AG10803 (cell line): ENCODE data around the gene SLC12A5.

ENCODE experiments used
- DNase-seq: peaks from one replicate; pipeline ENCODE4 v3.0.0; 2010; ENCODE audit warnings: low read depth
- H3K4me3 ChIP-seq: 2 replicates; pipeline ENCODE4 v1.5.1; 2011; ENCODE audit warnings: mild to moderate bottlenecking, low read length, control low read depth
- TF ChIP-seq, protein P1 (sequence below): conservative IDR thresholded peaks from 2 replicates; pipeline ENCODE4 v1.5.1; 2011; ENCODE audit warnings: mild to moderate bottlenecking, low read length, control low read depth, inconsistent platforms

Gene SLC12A5

DNA sequence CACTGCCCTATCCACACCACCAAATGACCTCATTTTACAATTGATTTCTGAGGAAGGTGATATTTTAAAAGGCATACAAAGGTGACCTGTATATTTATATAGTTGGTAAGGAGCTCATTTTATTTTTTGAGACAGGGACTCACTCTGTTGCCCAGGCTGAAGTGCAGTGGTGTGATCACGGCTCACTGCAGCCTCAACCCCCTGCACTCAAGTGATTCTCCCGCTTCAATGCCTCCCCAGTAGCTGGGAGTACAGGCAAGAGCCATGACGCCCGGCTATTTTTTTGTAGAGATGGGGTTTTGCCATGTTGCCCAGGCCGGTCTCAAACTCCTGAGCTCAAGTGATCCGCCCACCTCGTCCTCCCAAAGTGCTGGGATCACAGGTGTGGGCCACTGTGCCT, 47.8 kb downstream of the SLC12A5 start:
- TF ChIP-seq, protein P1, sequence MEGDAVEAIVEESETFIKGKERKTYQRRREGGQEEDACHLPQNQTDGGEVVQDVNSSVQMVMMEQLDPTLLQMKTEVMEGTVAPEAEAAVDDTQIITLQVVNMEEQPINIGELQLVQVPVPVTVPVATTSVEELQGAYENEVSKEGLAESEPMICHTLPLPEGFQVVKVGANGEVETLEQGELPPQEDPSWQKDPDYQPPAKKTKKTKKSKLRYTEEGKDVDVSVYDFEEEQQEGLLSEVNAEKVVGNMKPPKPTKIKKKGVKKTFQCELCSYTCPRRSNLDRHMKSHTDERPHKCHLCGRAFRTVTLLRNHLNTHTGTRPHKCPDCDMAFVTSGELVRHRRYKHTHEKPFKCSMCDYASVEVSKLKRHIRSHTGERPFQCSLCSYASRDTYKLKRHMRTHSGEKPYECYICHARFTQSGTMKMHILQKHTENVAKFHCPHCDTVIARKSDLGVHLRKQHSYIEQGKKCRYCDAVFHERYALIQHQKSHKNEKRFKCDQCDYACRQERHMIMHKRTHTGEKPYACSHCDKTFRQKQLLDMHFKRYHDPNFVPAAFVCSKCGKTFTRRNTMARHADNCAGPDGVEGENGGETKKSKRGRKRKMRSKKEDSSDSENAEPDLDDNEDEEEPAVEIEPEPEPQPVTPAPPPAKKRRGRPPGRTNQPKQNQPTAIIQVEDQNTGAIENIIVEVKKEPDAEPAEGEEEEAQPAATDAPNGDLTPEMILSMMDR, result no peak
- no peak overlapping the region for H3K4me3 ChIP-seq
- no peak for DNase-seq

- no peak overlapping the region for H3K4me3 ChIP-seq
- TF ChIP-seq, protein P1, result no peak
- DNase-seq, result no peak
Measured at GRCh38 chr20:46077642-46078305, 48.8 kb downstream of the SLC12A5 start.

- H3K4me3 ChIP-seq, result no peak overlapping the region
- TF ChIP-seq, protein P1, result no peak
- no peak for DNase-seq
Measured at GRCh38 chr20:46078954-46079353, 49.9 kb downstream of the SLC12A5 start.

DNA sequence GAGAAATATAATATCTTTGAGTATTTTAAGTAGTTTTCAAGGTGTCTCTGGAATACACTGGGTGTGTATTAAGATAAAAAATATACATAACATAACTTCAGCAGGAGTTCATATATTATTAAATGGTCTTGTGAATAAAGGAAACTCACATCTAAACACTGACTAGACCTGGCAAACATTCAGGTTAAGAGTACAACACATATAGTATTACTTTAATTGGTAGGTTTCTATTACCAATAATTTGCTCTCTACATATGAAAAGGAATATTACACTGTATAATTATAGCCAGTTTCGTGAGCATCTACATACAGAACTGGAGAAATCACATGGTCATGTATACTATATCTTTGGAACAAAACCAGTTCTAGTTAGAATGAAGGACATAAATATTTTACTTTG, 52.1 kb downstream of the SLC12A5 start:
- TF ChIP-seq, protein P1, result no peak
- no peak for DNase-seq
- H3K4me3 ChIP-seq, result no peak overlapping the region

DNA sequence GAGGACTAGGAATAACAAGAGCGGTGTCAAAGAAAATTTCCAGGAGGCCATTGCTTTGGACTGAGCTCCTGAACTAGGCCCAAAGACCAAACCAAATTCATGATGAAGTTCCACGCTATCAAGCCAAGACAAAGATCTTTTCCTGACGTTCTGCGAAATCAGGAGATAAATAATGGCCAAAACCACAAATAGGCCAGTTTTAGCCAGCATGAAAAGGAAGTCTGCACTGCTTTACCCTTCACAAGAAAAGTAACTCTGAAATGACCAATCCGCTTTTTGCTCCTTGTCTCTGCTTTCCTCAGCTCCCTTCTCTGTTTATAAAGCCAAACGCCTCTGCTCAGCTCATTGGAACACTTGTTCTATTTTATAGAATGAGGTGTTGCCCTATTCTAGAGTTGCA, 54.1 kb downstream of the SLC12A5 start:
- DNase-seq, result no peak
- H3K4me3 ChIP-seq, result no peak overlapping the region
- TF ChIP-seq, protein P1, result no peak

GRCh38 chr20:46083531-46084061, 54.6 kb downstream of the SLC12A5 start:
- DNase-seq, result no peak
- no peak overlapping the region for H3K4me3 ChIP-seq
- TF ChIP-seq, protein P1, result no peak

- TF ChIP-seq, protein P1, result no peak
- no peak for DNase-seq
- no peak overlapping the region for H3K4me3 ChIP-seq
Measured at GRCh38 chr20:46084805-46085178, 55.8 kb downstream of the SLC12A5 start.
